HG02852 (cell line): ENCODE measurements around the gene OCEL1.
"Not testable (repeated sequence)": the region's sequence is repeated elsewhere in the genome, so short reads cannot be mapped to it uniquely, and the experiment has no call there.

ENCODE experiments used
- ATAC-seq: cut with Tn5 transposase; IDR thresholded peaks from one replicate; pipeline ENCODE4 v1.9.1; 2021; ENCODE audit warnings: mild to moderate bottlenecking, moderate library complexity; ENCODE audit not compliant: unreplicated experiment

The OCEL1 gene

DNA sequence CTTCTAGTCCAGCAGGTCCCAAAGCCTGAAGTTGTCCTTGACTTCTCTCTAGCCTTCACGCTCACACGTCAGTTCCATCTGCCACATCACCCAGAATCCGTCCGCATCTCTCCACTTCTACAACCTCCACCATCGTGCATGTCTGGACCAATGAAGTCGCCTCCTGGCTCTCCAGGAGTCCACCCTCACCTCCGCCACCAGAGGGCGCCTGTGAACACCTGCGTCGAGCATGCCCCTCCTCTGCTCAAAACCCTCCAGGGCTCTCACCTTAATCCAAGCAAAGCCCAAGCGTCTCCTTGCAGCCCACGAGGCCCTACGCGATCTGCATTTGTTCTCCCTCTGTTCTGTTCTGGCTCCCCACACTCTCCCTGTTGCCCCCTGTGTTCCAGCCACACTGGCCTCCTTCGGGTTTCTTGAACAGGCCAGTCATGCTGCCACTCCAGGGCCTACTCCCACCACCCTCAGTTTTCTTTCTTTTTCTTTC is 34.9 kb downstream of the OCEL1 start:
- peak; percentile 78 for ATAC-seq

GRCh38 chr19:17262557-17262956 is 36.5 kb downstream of the OCEL1 start:
- ATAC-seq: no peak

GRCh38 chr19:17263712-17264640 is 38.0 kb downstream of the OCEL1 start:
- no peak for ATAC-seq

DNA sequence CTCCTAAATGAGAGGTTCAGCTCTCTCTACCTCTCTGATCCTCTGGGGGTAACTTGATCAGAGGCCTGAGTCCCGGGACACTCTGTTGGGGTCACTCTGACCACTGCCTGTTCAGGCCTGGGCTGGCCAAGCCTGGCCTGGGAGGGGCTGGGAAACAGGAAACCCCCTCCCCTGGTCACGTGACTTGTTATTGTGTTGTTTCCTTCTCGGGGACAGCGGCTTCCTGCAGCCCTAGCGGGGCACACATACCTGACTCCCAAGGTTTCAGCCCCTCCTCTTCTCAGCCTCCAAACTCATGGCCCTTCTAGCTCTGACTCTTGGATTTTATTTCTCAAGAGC is 38.6 kb downstream of the OCEL1 start, which contains the start of gene USHBP1:
TSS of gene USHBP1 (minus strand) at position 105 of the 339 bp plus-strand sequence. CDS start 446 bp downstream, outside the sequence.
- no peak for ATAC-seq

- ATAC-seq: no peak
Measured at GRCh38 chr19:17266026-17266425, 40.0 kb downstream of the OCEL1 start.

GRCh38 chr19:17266589-17266974 is 40.6 kb downstream of the OCEL1 start:
- no peak for ATAC-seq

GRCh38 chr19:17266975-17267788 is 41.2 kb downstream of the OCEL1 start, which contains the start of gene BABAM1:
TSS of gene BABAM1 (plus strand) at chr19:17267443. CDS start at chr19:17268807, 1,364 bp downstream.
- ATAC-seq: peak; percentile 85

DNA sequence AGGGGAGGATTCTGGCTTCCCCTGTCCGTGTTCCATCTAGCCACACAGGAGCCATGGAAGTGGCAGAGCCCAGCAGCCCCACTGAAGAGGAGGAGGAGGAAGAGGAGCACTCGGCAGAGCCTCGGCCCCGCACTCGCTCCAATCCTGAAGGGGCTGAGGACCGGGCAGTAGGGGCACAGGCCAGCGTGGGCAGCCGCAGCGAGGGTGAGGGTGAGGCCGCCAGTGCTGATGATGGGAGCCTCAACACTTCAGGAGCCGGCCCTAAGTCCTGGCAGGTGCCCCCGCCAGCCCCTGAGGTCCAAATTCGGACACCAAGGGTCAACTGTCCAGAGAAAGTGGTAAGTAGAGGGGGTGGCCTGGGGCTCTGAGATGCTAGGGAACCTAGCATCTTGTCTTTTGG is 42.7 kb downstream of the OCEL1 start:
- no peak for ATAC-seq

DNA sequence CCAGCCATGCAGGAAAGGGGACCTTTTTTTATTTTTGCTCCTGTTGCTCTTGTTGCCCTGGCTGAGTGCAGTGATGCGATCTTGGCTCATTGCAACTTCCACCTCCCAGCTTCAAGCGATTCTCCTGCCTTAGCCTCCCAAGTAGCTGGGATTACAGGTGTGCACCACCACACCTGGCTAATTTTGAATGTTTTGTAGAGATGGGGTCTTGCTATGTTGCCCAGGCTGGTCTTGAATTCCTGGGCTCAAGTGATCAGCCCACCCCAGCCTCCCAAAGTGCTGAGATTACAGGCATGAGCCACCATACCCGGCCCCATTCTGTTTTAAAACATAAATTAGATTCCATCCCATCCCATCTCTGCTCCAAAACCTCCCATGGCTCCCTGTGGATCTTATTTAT is 48.9 kb downstream of the OCEL1 start:
- ATAC-seq: not testable (repeated sequence)

DNA sequence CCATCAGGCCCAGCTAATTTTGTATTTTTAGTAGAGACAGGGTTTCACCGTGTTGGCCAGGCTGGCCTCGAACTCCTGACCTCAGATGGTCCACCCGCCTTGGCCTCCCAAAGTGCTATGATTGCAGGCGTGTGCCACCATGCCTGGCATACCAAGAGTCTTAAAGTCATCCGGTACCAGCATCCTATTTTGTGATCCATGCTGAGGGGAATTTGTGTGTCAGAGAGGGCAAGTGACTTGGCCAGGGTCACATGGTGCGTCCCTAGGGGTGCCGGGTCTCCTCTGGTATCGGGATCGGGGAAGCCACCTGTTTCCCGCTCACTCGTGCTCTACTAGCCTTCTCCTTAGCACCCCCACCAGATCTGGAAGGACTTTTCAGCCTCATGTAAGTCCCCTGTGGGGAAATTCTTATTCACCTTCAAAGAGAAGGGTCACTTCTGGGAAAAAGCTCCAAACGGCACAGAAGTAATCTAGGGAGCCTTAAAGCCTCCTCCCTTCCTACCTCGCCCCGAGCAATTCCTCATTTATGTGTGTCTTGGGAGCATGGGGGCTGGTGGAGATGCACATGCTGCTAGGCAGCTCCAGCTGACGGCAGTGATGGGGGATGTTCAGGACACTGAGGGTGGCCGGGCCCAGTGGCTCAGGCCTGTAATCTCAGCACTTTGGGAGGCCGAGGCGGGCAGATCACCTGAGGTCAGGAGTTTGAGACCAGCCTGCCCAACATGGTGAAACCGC is 49.6 kb downstream of the OCEL1 start:
- no peak for ATAC-seq
